ENCODE results near the gene NINL. TPM values are rescaled to one million over a fixed set of nuclear protein-coding genes. Genes with fewer than 3 reads are reported as not detected.

The NINL gene
- total RNA-seq, 3 donors from 2014 or later (not counting 1 experiment from before 2014, with no cell fraction given) = 3.1 to 6.9 (median 4.9) TPM

DNA sequence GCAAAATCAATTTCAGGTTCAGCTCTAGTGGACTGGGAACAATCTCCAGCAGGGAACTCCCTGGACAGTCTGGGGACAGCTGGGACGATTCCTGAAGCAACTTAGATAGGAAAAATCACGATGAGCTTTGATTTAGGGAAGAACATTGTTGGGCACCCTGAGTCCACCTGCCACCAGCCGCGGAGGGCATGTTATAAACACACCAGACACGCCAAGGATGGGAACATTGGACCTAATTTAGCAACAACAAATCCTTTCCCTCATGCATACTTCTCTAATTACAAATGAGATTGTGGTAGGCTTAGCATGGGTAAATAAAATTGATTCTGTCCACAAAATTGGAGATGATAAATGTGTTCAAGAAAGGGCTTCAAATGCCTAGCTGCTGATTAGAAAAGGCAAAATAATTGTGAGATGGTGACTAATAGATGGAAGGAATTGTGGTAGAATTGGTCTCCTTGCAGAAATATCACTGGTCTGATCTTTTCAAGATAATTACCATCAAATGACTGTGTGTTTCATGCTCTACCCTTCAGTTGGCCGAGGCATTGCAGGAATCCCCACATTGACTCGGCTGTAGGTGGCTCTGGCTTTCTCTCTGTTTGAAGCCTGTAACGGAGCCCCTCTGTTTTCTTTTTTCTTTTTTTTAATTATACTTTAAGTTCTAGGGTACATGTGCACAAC lies 44.6 kb upstream of the NINL start:
- Histone ChIP-seq H3K4me1 (ENCODE audit: control insufficient read depth, insufficient read depth, low read length) (no peaks in the 10 kb centered on the region), H3K36me3 (ENCODE audit: control insufficient read depth, insufficient read depth, low read length) (no peaks in the 10 kb centered on the region), H3K9me3 (ENCODE audit: control insufficient read depth, insufficient read depth, low read length) (no peaks in the 10 kb centered on the region), H3K27me3 (ENCODE audit: control insufficient read depth, insufficient read depth, low read length) (no peaks in the 10 kb centered on the region), H3K27ac (ENCODE audit: low read length) (no peak overlapping the region), H3K4me3 (ENCODE audit: low read length) (no peak overlapping the region)
- Mint-ChIP-seq H3K27me3 (ENCODE audit: low read depth in 2 of 2) (no peaks in the 10 kb centered on the region), H3K36me3 (no peaks in the 10 kb centered on the region), H3K27ac (no peak overlapping the region), H3K4me3 (no peak overlapping the region), H3K9me3 (no peaks in the 10 kb centered on the region), H3K4me1 (no peaks in the 10 kb centered on the region)
- no peak for ATAC-seq
- intact Hi-C loops (cut with micrococcal nuclease) = no loop called here
- DNase-seq = no peak
- TF ChIP-seq, protein P1, sequence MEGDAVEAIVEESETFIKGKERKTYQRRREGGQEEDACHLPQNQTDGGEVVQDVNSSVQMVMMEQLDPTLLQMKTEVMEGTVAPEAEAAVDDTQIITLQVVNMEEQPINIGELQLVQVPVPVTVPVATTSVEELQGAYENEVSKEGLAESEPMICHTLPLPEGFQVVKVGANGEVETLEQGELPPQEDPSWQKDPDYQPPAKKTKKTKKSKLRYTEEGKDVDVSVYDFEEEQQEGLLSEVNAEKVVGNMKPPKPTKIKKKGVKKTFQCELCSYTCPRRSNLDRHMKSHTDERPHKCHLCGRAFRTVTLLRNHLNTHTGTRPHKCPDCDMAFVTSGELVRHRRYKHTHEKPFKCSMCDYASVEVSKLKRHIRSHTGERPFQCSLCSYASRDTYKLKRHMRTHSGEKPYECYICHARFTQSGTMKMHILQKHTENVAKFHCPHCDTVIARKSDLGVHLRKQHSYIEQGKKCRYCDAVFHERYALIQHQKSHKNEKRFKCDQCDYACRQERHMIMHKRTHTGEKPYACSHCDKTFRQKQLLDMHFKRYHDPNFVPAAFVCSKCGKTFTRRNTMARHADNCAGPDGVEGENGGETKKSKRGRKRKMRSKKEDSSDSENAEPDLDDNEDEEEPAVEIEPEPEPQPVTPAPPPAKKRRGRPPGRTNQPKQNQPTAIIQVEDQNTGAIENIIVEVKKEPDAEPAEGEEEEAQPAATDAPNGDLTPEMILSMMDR (IDR thresholded peaks at IDR 0.05) = no peak
- 90% methylated on average over 7 of the region's 8 CpGs for WGBS (ENCODE audit: insufficient coverage)

- TF ChIP-seq, protein P1 (IDR thresholded peaks at IDR 0.05) = no peak
- H3K27ac ChIP-seq (ENCODE audit: low read length) = no peak overlapping the region
- no peak overlapping the region for H3K4me3 ChIP-seq (ENCODE audit: low read length)
- H3K4me3 Mint-ChIP-seq = no peak overlapping the region
- H3K9me3 Mint-ChIP-seq = no peaks in the 10 kb centered on the region
- H3K36me3 Mint-ChIP-seq = no peaks in the 10 kb centered on the region
- H3K9me3 ChIP-seq (ENCODE audit: control insufficient read depth, insufficient read depth, low read length) = no peaks in the 10 kb centered on the region
- H3K27me3 ChIP-seq (ENCODE audit: control insufficient read depth, insufficient read depth, low read length) = no peaks in the 10 kb centered on the region
- H3K27me3 Mint-ChIP-seq (ENCODE audit: low read depth in 2 of 2) = no peaks in the 10 kb centered on the region
- peaks cover 16% of the 10 kb centered on the region for H3K4me1 ChIP-seq (ENCODE audit: control insufficient read depth, insufficient read depth, low read length)
- WGBS (ENCODE audit: insufficient coverage) = 95% methylated on average over 9 of the region's 9 CpGs
- H3K36me3 ChIP-seq (ENCODE audit: control insufficient read depth, insufficient read depth, low read length) = no peaks in the 10 kb centered on the region
- peaks cover 23 to 25% of the 10 kb centered on the region in 2 donors for H3K4me1 Mint-ChIP-seq
- no peak for ATAC-seq
- intact Hi-C loops (cut with micrococcal nuclease) = no loop called here
- no peak overlapping the region for H3K27ac Mint-ChIP-seq
- no peak for DNase-seq
Measured at GRCh38 chr20:25626779-25627178, 41.4 kb upstream of the NINL start.

DNA sequence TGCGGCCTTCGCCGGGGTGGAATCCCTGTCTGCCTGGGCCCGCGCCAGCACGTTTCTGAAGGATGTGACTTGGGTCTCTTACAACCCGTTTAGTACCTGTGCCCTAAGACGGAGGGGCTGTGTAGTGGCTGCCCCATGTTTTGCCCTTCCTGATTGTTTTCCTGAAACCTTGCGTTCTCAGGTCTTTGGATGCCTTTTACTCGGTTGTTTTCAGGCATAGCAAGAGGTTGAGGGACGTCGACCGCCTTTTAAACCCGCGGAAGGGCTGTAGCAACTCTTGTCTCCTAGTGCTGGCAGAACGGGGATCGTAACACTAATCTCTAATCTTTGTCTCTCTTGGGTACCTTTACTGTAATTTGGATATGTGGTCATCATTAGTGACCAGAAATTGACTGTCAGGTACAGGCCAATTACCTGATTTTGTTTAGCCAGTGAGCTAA lies 39.2 kb upstream of the NINL start:
- DNase-seq (no peak), ATAC-seq (no peak)
- H3K9me3 Mint-ChIP-seq = no peaks in the 10 kb centered on the region
- Histone ChIP-seq H3K36me3 (ENCODE audit: control insufficient read depth, insufficient read depth, low read length) (no peaks in the 10 kb centered on the region), H3K27me3 (ENCODE audit: control insufficient read depth, insufficient read depth, low read length) (no peaks in the 10 kb centered on the region), H3K4me1 (ENCODE audit: control insufficient read depth, insufficient read depth, low read length) (peaks cover 16% of the 10 kb centered on the region), H3K27ac (ENCODE audit: low read length) (peak overlapping the region; percentile 89), H3K4me3 (ENCODE audit: low read length) (peak overlapping the region; percentile 89), H3K9me3 (ENCODE audit: control insufficient read depth, insufficient read depth, low read length) (no peaks in the 10 kb centered on the region)
- H3K27ac Mint-ChIP-seq = peak overlapping the region; percentile 92 to 96
- H3K27me3 Mint-ChIP-seq (ENCODE audit: low read depth in 2 of 2) = no peaks in the 10 kb centered on the region
- TF ChIP-seq, protein P1 (IDR thresholded peaks at IDR 0.05) = no peak
- intact Hi-C loops (cut with micrococcal nuclease) = no loop called here
- H3K4me1 Mint-ChIP-seq = peaks cover 24 to 30% of the 10 kb centered on the region in 2 donors
- H3K4me3 Mint-ChIP-seq = peak overlapping the region; percentile 97
- 49% methylated on average over 17 of the region's 17 CpGs for WGBS (ENCODE audit: insufficient coverage)
- no peaks in the 10 kb centered on the region for H3K36me3 Mint-ChIP-seq
